Mesendoderm (in vitro differentiated cells): ENCODE data around the gene MRGPRE.

Source experiments
- DNase-seq: peaks from one replicate; pipeline ENCODE4 v3.0.0; 2013
- H2AK5ac ChIP-seq: 2 replicates; pipeline ENCODE4 v1.6.1; 2013; ENCODE audit warnings: low read length, inconsistent platforms
- H2BK120ac ChIP-seq: 2 replicates; pipeline ENCODE4 v1.6.1; 2013; ENCODE audit warnings: low read depth, mild to moderate bottlenecking, low read length, moderate library complexity, mixed read lengths
- H2BK15ac ChIP-seq: replicated peaks from 2 replicates; pipeline ENCODE4 v1.6.1; 2013; ENCODE audit warnings: low read depth, mild to moderate bottlenecking, moderate library complexity
- H2BK5ac ChIP-seq: 2 replicates; pipeline ENCODE4 v1.6.1; 2013; ENCODE audit warnings: low read length, inconsistent platforms
- H3K18ac ChIP-seq: 2 replicates; pipeline ENCODE4 v1.6.1; 2013; ENCODE audit warnings: mild to moderate bottlenecking, low read length, mixed read lengths
- H3K23ac ChIP-seq: one replicate; pipeline ENCODE4 v1.6.1; 2013; ENCODE audit warnings: low read length
- H3K27ac ChIP-seq: 2 replicates; pipeline ENCODE4 v1.5.1; 2013; ENCODE audit warnings: low read depth, mild to moderate bottlenecking, inconsistent platforms, low read length, moderate library complexity
- H3K27me3 ChIP-seq: 2 replicates; pipeline ENCODE4 v1.6.1; 2013; ENCODE audit warnings: low read length, control low read depth, mild to moderate bottlenecking, inconsistent platforms; ENCODE audit not compliant: insufficient read depth, poor library complexity
- H3K36me3 ChIP-seq: 2 replicates; pipeline ENCODE4 v1.6.1; 2013; ENCODE audit warnings: low read length, inconsistent platforms; ENCODE audit not compliant: control insufficient read depth, insufficient read depth
- H3K4ac ChIP-seq: one replicate; pipeline ENCODE4 v1.6.1; 2013; ENCODE audit warnings: low read depth, mild to moderate bottlenecking, low read length, moderate library complexity
- H3K4me1 ChIP-seq: 2 replicates; pipeline ENCODE4 v1.6.1; 2013; ENCODE audit warnings: low read depth, low read length, inconsistent platforms; ENCODE audit not compliant: control insufficient read depth
- H3K4me2 ChIP-seq: 2 replicates; pipeline ENCODE4 v1.6.1; 2013; ENCODE audit warnings: low read length
- H3K4me3 ChIP-seq: 2 replicates; pipeline ENCODE4 v1.5.1; 2013; ENCODE audit warnings: mild to moderate bottlenecking, low read length
- H3K56ac ChIP-seq: one replicate; pipeline ENCODE4 v1.6.1; 2013; ENCODE audit warnings: low read length
- H3K79me1 ChIP-seq: 2 replicates; pipeline ENCODE4 v1.6.1; 2013; ENCODE audit warnings: low read length, inconsistent platforms
- H3K79me2 ChIP-seq: 2 replicates; pipeline ENCODE4 v1.6.1; 2013; ENCODE audit warnings: mild to moderate bottlenecking, low read length; ENCODE audit not compliant: control insufficient read depth, insufficient read depth
- H3K9ac ChIP-seq: 2 replicates; pipeline ENCODE4 v1.6.1; 2013; ENCODE audit warnings: low read length, inconsistent platforms
- H4K5ac ChIP-seq: one replicate; pipeline ENCODE4 v1.6.1; 2013; ENCODE audit warnings: low read length
- H4K8ac ChIP-seq: one replicate; pipeline ENCODE4 v1.6.1; 2013; ENCODE audit warnings: low read depth, mild to moderate bottlenecking, control low read depth, low read length, moderate library complexity
- WGBS: extraction: QIAGEN DNeasy Blood & Tissue Kit; methylation state at CpG from one replicate; pipeline ENCODE4 v1.1.7; 2013; ENCODE audit warnings: low lambda C conversion rate, missing lambda C conversion rate; ENCODE audit not compliant: insufficient coverage; ENCODE audit errors: extremely low coverage; 5-methylcytosine and 5-hydroxymethylcytosine counted together

The MRGPRE gene

GRCh38 chr11:3243880-3244279 lies 11.7 kb upstream of the MRGPRE start:
- H2BK15ac ChIP-seq = no peak overlapping the region
- H3K9ac ChIP-seq = no peak overlapping the region
- H3K36me3 ChIP-seq = no peaks in the 10 kb centered on the region
- H2BK5ac ChIP-seq = no peak overlapping the region
- H3K4me2 ChIP-seq = no peak overlapping the region
- no CpG with 5 or more reads among the region's 1 CpG for WGBS
- no peak overlapping the region for H3K56ac ChIP-seq
- H3K18ac ChIP-seq = no peak overlapping the region
- no peak overlapping the region for H3K27ac ChIP-seq
- no peak overlapping the region for H2BK120ac ChIP-seq
- no peak overlapping the region for H4K5ac ChIP-seq
- no peaks in the 10 kb centered on the region for H3K27me3 ChIP-seq
- H3K79me1 ChIP-seq = no peaks in the 10 kb centered on the region
- no peak overlapping the region for H3K23ac ChIP-seq
- no peak overlapping the region for H2AK5ac ChIP-seq
- no peak overlapping the region for H3K4ac ChIP-seq
- no peaks in the 10 kb centered on the region for H3K79me2 ChIP-seq
- no peak for DNase-seq
- H4K8ac ChIP-seq = no peak overlapping the region
- peaks cover 2% of the 10 kb centered on the region for H3K4me1 ChIP-seq
- no peak overlapping the region for H3K4me3 ChIP-seq

GRCh38 chr11:3237119-3237518 lies 4.9 kb upstream of the MRGPRE start:
- peaks cover 2% of the 10 kb centered on the region for H3K4me1 ChIP-seq
- H3K23ac ChIP-seq = no peak overlapping the region
- H3K79me2 ChIP-seq = no peaks in the 10 kb centered on the region
- H3K27ac ChIP-seq = no peak overlapping the region
- H3K36me3 ChIP-seq = no peaks in the 10 kb centered on the region
- no peak overlapping the region for H2BK5ac ChIP-seq
- no peaks in the 10 kb centered on the region for H3K79me1 ChIP-seq
- H4K5ac ChIP-seq = no peak overlapping the region
- no peak overlapping the region for H3K4me3 ChIP-seq
- no peak overlapping the region for H3K18ac ChIP-seq
- H4K8ac ChIP-seq = no peak overlapping the region
- no peak overlapping the region for H3K4ac ChIP-seq
- no peak overlapping the region for H2BK120ac ChIP-seq
- no peak overlapping the region for H3K56ac ChIP-seq
- WGBS = no CpG with 5 or more reads among the region's 2 CpGs
- no peak overlapping the region for H2AK5ac ChIP-seq
- DNase-seq = no peak
- no peak overlapping the region for H3K4me2 ChIP-seq
- H3K27me3 ChIP-seq = no peaks in the 10 kb centered on the region
- H2BK15ac ChIP-seq = no peak overlapping the region
- no peak overlapping the region for H3K9ac ChIP-seq

GRCh38 chr11:3234846-3235245 lies 2.6 kb upstream of the MRGPRE start:
- Histone ChIP-seq H3K27ac (no peak overlapping the region), H3K79me2 (no peaks in the 10 kb centered on the region), H2BK5ac (no peak overlapping the region), H3K4me1 (no peaks in the 10 kb centered on the region), H2BK15ac (no peak overlapping the region), H3K23ac (no peak overlapping the region), H3K27me3 (no peaks in the 10 kb centered on the region), H3K4me3 (no peak overlapping the region), H3K56ac (no peak overlapping the region), H2BK120ac (no peak overlapping the region), H4K8ac (no peak overlapping the region), H3K4me2 (no peak overlapping the region), H3K18ac (no peak overlapping the region), H3K79me1 (no peaks in the 10 kb centered on the region), H3K4ac (no peak overlapping the region), H4K5ac (no peak overlapping the region), H3K36me3 (no peaks in the 10 kb centered on the region), H3K9ac (no peak overlapping the region), H2AK5ac (no peak overlapping the region)
- WGBS = no CpG with 5 or more reads among the region's 7 CpGs
- DNase-seq = no peak

- H3K27ac ChIP-seq = no peak overlapping the region
- H3K4me1 ChIP-seq = no peaks in the 10 kb centered on the region
- H2AK5ac ChIP-seq = no peak overlapping the region
- H3K23ac ChIP-seq = no peak overlapping the region
- no peak overlapping the region for H3K9ac ChIP-seq
- H4K8ac ChIP-seq = no peak overlapping the region
- no peak overlapping the region for H2BK120ac ChIP-seq
- H3K18ac ChIP-seq = no peak overlapping the region
- no peak overlapping the region for H3K56ac ChIP-seq
- H2BK15ac ChIP-seq = no peak overlapping the region
- no peaks in the 10 kb centered on the region for H3K36me3 ChIP-seq
- no peak for DNase-seq
- H3K4me2 ChIP-seq = no peak overlapping the region
- no peaks in the 10 kb centered on the region for H3K79me2 ChIP-seq
- no peaks in the 10 kb centered on the region for H3K27me3 ChIP-seq
- no peak overlapping the region for H3K4me3 ChIP-seq
- no CpG with 5 or more reads among the region's 21 CpGs for WGBS
- no peaks in the 10 kb centered on the region for H3K79me1 ChIP-seq
- no peak overlapping the region for H4K5ac ChIP-seq
- no peak overlapping the region for H3K4ac ChIP-seq
- H2BK5ac ChIP-seq = no peak overlapping the region
Measured at GRCh38 chr11:3232956-3233355, 739 bp upstream of the MRGPRE start.

- no peaks in the 10 kb centered on the region for H3K79me2 ChIP-seq
- no CpG with 5 or more reads among the region's 6 CpGs for WGBS
- no peaks in the 10 kb centered on the region for H3K79me1 ChIP-seq
- H2BK5ac ChIP-seq = no peak overlapping the region
- no peak overlapping the region for H2AK5ac ChIP-seq
- no peak overlapping the region for H4K5ac ChIP-seq
- no peak for DNase-seq
- H3K56ac ChIP-seq = no peak overlapping the region
- H3K27me3 ChIP-seq = no peaks in the 10 kb centered on the region
- no peak overlapping the region for H4K8ac ChIP-seq
- no peak overlapping the region for H3K9ac ChIP-seq
- no peak overlapping the region for H3K4ac ChIP-seq
- no peak overlapping the region for H3K18ac ChIP-seq
- no peaks in the 10 kb centered on the region for H3K4me1 ChIP-seq
- H3K27ac ChIP-seq = no peak overlapping the region
- H3K4me3 ChIP-seq = no peak overlapping the region
- H3K23ac ChIP-seq = no peak overlapping the region
- no peak overlapping the region for H3K4me2 ChIP-seq
- H2BK120ac ChIP-seq = no peak overlapping the region
- H3K36me3 ChIP-seq = no peaks in the 10 kb centered on the region
- H2BK15ac ChIP-seq = no peak overlapping the region
Measured at GRCh38 chr11:3231550-3231850, 717 bp downstream of the MRGPRE start.

- no peaks in the 10 kb centered on the region for H3K4me1 ChIP-seq
- H3K27me3 ChIP-seq = no peaks in the 10 kb centered on the region
- no peaks in the 10 kb centered on the region for H3K79me2 ChIP-seq
- H3K18ac ChIP-seq = no peak overlapping the region
- H2AK5ac ChIP-seq = no peak overlapping the region
- no peaks in the 10 kb centered on the region for H3K36me3 ChIP-seq
- no peak overlapping the region for H3K27ac ChIP-seq
- H3K4me2 ChIP-seq = no peak overlapping the region
- no peak overlapping the region for H2BK15ac ChIP-seq
- no peak overlapping the region for H3K4ac ChIP-seq
- H3K9ac ChIP-seq = no peak overlapping the region
- H3K23ac ChIP-seq = no peak overlapping the region
- no peak overlapping the region for H3K4me3 ChIP-seq
- no peak overlapping the region for H2BK120ac ChIP-seq
- no CpG with 5 or more reads among the region's 12 CpGs for WGBS
- H4K5ac ChIP-seq = no peak overlapping the region
- H3K56ac ChIP-seq = no peak overlapping the region
- no peak for DNase-seq
- H2BK5ac ChIP-seq = no peak overlapping the region
- H3K79me1 ChIP-seq = no peaks in the 10 kb centered on the region
- H4K8ac ChIP-seq = no peak overlapping the region
Measured at GRCh38 chr11:3230636-3231549, 1.3 kb downstream of the MRGPRE start.
